Glomerular endothelial cell (primary cell): ENCODE results near the gene NSUN4. TPM values are rescaled to one million over a fixed set of nuclear protein-coding genes. Genes with fewer than 3 reads are reported as not detected.
"Not testable (repeated sequence)": the region's sequence is repeated elsewhere in the genome, so short reads cannot be mapped to it uniquely, and the experiment has no call there.

Experiments used
- DNase-seq: peaks from one replicate; pipeline ENCODE4 v3.0.0-alpha.2; 2011; ENCODE audit warnings: low read depth, low spot score; ENCODE audit errors: extremely low read depth
- total RNA-seq: library from RNA; depleted of rRNA; stranded (reverse); fragments of >200 nt; gene quantifications from 2 replicates; pipeline ENCODE4 v1.2.3, GENCODE V29; 2015

Gene NSUN4
- total RNA-seq, 1 donor from 2014 or later: 18.8 TPM

DNA sequence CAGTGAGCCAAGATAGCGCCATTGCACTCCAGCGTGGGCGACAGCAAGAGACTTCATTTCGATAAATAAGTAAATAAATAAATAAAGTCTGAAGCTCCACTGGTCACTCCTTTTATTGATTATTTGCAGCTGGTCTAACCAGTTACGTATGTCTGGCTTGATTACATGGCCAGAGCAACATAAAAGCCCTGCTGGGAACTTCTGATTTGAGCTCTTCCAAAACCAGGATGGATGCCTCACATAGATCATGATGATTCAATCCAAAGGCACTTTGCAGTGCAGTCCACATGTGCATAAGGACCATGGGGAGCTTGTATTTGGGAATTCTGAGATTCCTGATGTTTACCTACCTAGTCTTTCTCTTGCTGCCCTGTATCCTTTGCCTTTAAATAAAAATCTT is 24.0 kb downstream of the NSUN4 start:
- no peak for DNase-seq

GRCh38 chr1:46365796-46366195 is 25.2 kb downstream of the NSUN4 start:
- not testable (repeated sequence) for DNase-seq

- DNase-seq: no peak
Observed at GRCh38 chr1:46367072-46367471, 26.5 kb downstream of the NSUN4 start.

GRCh38 chr1:46367701-46368100 is 27.1 kb downstream of the NSUN4 start:
- not testable (repeated sequence) for DNase-seq

DNA sequence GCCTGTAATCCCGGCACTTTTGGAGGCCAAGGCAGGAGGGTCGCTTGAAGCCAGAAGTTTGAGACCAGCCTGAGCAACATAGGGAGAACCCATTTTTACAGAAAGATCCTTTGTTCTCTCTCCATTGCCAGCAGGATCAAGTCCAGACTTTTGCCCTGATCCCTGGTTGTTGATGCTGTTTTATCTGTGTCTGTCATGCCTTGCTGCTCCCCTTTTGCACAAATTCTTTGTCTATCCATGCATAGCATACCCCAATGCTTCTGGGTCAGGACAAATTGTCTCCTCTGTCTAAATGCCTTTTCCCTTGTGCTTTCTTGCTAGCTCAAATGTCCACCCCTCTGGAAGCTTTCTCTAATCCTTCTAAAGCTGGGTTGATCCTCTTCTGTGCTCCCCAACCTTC is 28.2 kb downstream of the NSUN4 start:
- no peak for DNase-seq

GRCh38 chr1:46369542-46370213 is 29.1 kb downstream of the NSUN4 start:
- no peak for DNase-seq

- no peak for DNase-seq
Observed at GRCh38 chr1:46370214-46370633, 29.6 kb downstream of the NSUN4 start.

DNA sequence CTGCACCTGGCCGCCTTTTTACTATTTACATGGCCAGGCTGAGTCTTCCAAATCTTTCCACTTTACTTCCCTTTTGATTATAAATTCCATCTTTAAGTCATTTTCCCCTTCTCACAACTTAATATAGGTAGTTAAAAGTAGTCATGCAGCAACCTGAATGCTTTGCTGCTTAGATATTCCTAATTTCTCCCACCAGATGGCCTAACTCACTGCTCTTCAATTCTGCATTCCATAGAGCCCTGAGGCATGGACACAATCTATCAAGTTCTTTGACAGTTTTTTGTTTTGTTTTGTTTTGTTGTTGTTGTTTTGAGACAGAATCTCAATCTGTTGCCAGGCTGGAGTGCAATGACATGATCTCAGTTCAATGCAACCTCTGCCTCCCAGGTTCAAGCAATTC is 31.8 kb downstream of the NSUN4 start:
- DNase-seq: no peak

GRCh38 chr1:46379996-46380395 is 39.4 kb downstream of the NSUN4 start:
- no peak for DNase-seq

DNA sequence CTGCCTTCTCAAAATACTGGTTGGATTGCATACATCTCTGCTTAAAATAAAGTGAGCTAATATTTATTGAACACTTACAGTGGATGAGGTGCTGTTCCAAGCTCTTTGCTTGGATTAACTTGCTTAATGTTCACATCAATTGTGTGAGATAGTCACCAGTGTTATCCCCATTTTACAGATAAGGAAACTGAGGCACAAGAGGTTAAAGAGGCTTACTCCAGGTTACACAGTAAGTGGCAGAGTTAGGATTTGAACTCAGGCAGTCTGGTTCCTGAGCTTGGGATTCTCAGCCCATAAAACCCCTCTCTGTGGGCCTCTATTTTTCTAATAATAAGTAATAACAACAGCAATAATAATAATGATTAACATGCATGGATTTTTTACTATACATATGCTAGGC is 39.9 kb downstream of the NSUN4 start:
- no peak for DNase-seq

DNA sequence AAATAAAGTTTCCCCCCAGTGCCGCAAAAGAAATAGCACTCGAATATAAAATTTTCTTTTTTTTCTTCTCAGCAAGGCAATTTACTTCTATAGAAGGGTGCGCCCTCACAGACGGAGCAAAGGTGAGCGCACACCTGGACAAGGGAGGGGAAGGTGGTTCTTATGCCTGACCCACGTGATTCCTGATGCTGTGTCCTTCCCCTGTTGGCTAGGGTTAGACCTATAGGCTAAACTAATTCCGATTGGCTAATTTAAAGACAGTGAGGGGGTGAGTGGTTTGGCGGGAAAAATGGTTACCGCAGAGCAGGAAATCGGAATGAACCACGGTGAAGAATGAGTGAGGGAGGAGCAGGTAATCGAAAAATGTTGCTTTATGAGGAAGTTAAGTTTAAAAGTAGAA is 52.9 kb downstream of the NSUN4 start:
- DNase-seq: no peak

DNA sequence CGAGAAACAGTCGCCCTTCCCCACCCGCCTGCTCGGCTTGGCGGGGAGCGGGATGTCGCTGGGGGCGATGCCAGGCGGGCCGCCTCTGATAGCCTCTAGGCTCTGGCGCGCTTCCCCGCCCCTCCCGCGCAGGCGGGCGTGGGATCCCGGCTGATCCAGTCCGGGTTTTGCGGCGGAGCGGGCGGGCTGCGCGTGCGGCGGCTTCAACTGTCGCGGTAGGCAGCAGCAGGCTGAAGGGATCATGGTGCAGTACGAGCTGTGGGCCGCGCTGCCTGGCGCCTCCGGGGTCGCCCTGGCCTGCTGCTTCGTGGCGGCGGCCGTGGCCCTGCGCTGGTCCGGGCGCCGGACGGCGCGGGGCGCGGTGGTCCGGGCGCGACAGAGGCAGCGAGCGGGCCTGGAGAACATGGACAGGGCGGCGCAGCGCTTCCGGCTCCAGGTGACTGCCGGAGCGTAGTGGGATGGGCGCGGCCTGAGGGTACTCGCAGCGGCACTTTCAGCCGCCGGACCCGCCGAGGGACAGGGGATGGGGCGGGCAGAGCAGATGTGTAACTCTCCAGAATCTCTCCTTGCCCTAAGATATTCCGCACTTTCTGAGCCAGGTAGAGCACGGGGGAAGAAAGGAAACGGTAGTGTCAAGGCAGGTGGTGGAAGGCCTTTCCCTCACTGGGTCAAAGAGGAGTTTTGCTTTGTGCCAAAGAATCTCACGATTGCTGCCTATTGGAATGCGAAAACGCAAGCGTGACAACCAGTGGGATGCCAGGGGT is 53.7 kb downstream of the NSUN4 start, which contains the start of gene FAAH:
FAAH (plus strand) TSS at position 210 of the 764 bp plus-strand sequence; CDS start at position 242, 32 bp downstream.
- no peak for DNase-seq

- no peak for DNase-seq
Observed at GRCh38 chr1:46394872-46395465, 54.4 kb downstream of the NSUN4 start.

GRCh38 chr1:46396441-46397398 is 56.1 kb downstream of the NSUN4 start:
- no peak for DNase-seq

GRCh38 chr1:46399307-46399706 is 58.7 kb downstream of the NSUN4 start:
- no peak for DNase-seq

- no peak for DNase-seq
Observed at GRCh38 chr1:46400421-46400820, 59.8 kb downstream of the NSUN4 start.

GRCh38 chr1:46401154-46401913 is 60.7 kb downstream of the NSUN4 start:
- DNase-seq: no peak

- no peak for DNase-seq
Observed at GRCh38 chr1:46401964-46402626, 61.5 kb downstream of the NSUN4 start.

DNA sequence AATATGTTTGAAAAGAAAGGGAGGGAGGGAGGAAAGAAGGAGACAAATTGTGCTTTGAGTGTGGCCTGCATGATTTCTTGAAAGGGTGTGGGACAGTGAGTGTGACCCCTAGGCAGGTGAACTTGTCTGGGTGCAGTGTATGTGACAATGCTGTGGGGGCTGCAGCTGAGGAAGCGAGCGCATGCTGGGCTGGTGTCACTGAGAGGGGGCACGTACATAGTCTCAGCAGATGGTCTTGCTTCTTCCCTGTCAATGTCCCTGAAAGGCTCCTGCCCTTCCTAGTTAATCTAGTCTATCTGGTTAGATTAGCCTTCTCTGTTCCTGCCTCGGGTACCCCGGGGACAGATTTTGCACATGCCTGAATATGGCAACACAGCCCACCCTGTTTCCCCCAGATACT is 63.3 kb downstream of the NSUN4 start:
- no peak for DNase-seq
